Peyer's patch (tissue), 4 donors: Measurements from ENCODE around the gene POU3F3. TPM values are rescaled to one million over a fixed set of nuclear protein-coding genes. Genes with fewer than 3 reads are reported as not detected.
A peak's percentile ranks its signal among the peaks of the same experiment; 100 is the strongest.

Source experiments
- DNase-seq, 3 donors: peaks; one replicate each; pipeline ENCODE4 v3.0.0-alpha.2; 2017 to 2019
- H3K27ac ChIP-seq, 4 donors: fragments of 200-600 bp; sonication (generic); one replicate each; pipeline ENCODE4 v1.5.1; 2016 to 2019
- H3K27me3 ChIP-seq, 2 donors: fragments of 200-600 bp; sonication (generic); one replicate each; pipeline ENCODE4 v1.5.1; 2019
- H3K36me3 ChIP-seq, 3 donors: fragments of 200-600 bp; sonication (generic); one replicate each; pipeline ENCODE4 v1.5.1; 2016 to 2019
- H3K4me1 ChIP-seq, 4 donors: fragments of 200-600 bp; sonication (generic); one replicate each; pipeline ENCODE4 v1.5.1; 2016 to 2019
- H3K4me3 ChIP-seq, 4 donors: fragments of 200-600 bp; sonication (generic); 1 replicate in 3 of 4; 2 replicates in 1 of 4; pipeline ENCODE4 v1.5.1; 2016 to 2019; ENCODE audit warnings: mild to moderate bottlenecking in 1 of 4
- H3K9me3 ChIP-seq, 4 donors: fragments of 200-600 bp; sonication (generic); one replicate each; pipeline ENCODE4 v1.5.1; 2016 to 2019; ENCODE audit warnings: mild to moderate bottlenecking in 1 of 4
- POLR2A ChIP-seq, 2 donors: fragments of 450-650 bp; IDR thresholded peaks; one replicate each; pipeline ENCODE4 v1.5.1; 2017; ENCODE audit warnings: antibody characterized with exemption in 2 of 2, mild to moderate bottlenecking in 2 of 2, moderate library complexity in 2 of 2
- total RNA-seq, 4 donors: library from RNA; depleted of rRNA; stranded (reverse); fragments of >200 nt; gene quantifications; one replicate each; pipeline ENCODE4 v1.1.0, GENCODE V29; 2016
- TF ChIP-seq, protein P1 (sequence below), 6 experiments: fragments of 450-650 bp in 4 of 6; fragments of 200-600 bp in 2 of 6; sonication (generic) in 1 of 6; IDR thresholded peaks; one replicate each; pipeline ENCODE4 v1.5.1; 2017 to 2019; ENCODE audit warnings: antibody characterized with exemption in 6 of 6, mild to moderate bottlenecking in 3 of 6, moderate library complexity in 1 of 6

POU3F3 gene
- total RNA-seq, 4 donors from 2014 or later = 0.18 to 0.40 TPM; not detected in 2

GRCh38 chr2:104867813-104868504 is 14.0 kb downstream of the POU3F3 start:
- peaks cover 0 to 22% (median 0%) of the 10 kb centered on the region in 4 donors for H3K4me1 ChIP-seq
- H3K27ac ChIP-seq = no peak overlapping the region
- no peak for DNase-seq
- no peak for TF ChIP-seq POLR2A (IDR thresholded peaks at IDR 0.05)
- TF ChIP-seq, protein P1, sequence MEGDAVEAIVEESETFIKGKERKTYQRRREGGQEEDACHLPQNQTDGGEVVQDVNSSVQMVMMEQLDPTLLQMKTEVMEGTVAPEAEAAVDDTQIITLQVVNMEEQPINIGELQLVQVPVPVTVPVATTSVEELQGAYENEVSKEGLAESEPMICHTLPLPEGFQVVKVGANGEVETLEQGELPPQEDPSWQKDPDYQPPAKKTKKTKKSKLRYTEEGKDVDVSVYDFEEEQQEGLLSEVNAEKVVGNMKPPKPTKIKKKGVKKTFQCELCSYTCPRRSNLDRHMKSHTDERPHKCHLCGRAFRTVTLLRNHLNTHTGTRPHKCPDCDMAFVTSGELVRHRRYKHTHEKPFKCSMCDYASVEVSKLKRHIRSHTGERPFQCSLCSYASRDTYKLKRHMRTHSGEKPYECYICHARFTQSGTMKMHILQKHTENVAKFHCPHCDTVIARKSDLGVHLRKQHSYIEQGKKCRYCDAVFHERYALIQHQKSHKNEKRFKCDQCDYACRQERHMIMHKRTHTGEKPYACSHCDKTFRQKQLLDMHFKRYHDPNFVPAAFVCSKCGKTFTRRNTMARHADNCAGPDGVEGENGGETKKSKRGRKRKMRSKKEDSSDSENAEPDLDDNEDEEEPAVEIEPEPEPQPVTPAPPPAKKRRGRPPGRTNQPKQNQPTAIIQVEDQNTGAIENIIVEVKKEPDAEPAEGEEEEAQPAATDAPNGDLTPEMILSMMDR (IDR thresholded peaks at IDR 0.05) = no peak
- no peak overlapping the region for H3K4me3 ChIP-seq
- H3K9me3 ChIP-seq = peaks cover 0 to 3% (median 0%) of the 10 kb centered on the region in 4 donors
- H3K36me3 ChIP-seq = no peaks in the 10 kb centered on the region
- peaks cover 0 to 46% of the 10 kb centered on the region in 2 donors for H3K27me3 ChIP-seq

GRCh38 chr2:104868505-104868866 is 14.6 kb downstream of the POU3F3 start:
- DNase-seq = no peak
- Histone ChIP-seq H3K27ac (no peak overlapping the region), H3K36me3 (no peaks in the 10 kb centered on the region), H3K9me3 (peaks cover 0 to 3% (median 0%) of the 10 kb centered on the region in 4 donors), H3K4me3 (no peak overlapping the region), H3K4me1 (peaks cover 0 to 24% (median 0%) of the 10 kb centered on the region in 4 donors), H3K27me3 (peaks cover 0 to 41% of the 10 kb centered on the region in 2 donors)
- no peak for TF ChIP-seq POLR2A (IDR thresholded peaks at IDR 0.05)
- TF ChIP-seq, protein P1 (IDR thresholded peaks at IDR 0.05) = no peak

DNA sequence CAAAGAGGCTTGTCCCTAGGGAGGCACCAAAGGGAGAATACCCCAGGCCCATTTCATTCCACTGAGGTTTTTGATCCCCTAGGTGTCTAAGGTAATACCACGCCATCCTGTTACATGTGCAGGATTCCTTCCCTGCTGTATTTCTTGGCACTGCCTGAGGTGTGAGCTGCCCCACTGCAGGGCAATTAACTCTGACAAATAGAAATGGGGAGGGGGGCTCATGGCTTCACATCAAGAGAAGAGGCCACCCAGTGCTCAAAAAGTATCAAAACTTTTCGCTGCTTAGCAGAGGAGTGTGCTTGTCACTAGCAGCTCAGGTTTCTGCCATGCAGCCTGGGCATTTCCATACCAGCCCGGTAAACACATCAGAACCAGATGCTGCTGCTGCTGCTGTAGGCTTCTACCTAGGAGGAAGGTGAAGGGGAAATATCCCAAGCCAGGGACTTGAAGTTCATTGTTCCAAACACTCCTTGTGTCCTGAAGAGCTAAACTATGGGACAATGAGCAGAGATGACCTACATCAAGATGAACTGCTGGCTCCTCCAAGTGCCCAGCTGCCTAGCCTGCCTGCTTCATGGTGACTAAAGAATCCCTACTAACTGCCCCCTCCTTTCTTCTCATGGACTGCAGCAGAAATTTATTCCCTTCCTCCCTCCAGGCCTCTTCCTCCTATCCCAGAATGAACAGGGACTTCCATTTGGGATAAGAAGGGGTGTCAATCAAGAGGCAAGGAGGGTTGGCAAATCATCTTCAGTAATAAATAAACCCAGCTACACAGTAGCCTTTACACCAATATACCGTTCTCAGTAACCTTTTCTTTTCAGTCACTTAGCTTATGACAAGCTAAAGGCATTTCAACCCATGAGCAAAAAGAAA is 16.4 kb downstream of the POU3F3 start:
- TF ChIP-seq, protein P1 (IDR thresholded peaks at IDR 0.05) = no peak
- no peak for TF ChIP-seq POLR2A (IDR thresholded peaks at IDR 0.05)
- Histone ChIP-seq H3K9me3 (no peaks in the 10 kb centered on the region), H3K27me3 (peaks cover 0 to 30% of the 10 kb centered on the region in 2 donors), H3K4me3 (no peak overlapping the region), H3K4me1 (peaks cover 0 to 18% (median 0%) of the 10 kb centered on the region in 4 donors), H3K27ac (no peak overlapping the region), H3K36me3 (no peaks in the 10 kb centered on the region)
- DNase-seq = no peak

DNA sequence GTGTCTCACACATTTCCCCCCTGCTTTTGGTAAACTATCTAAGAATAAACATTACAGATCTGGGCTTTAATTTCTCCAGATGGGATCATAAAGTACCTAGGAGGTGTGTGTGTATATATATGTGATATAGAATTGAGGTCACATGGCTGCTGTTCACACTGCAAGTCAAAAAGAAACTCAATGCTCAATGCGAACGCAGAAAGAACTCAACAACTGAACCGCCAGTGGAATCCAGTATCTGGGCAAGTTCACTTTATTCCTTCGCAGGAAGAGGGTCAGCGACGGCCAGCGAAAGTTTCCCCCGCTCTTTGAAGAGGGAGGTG is 17.7 kb downstream of the POU3F3 start:
- TF ChIP-seq, protein P1 (IDR thresholded peaks at IDR 0.05) = no peak
- no peak for TF ChIP-seq POLR2A (IDR thresholded peaks at IDR 0.05)
- peaks cover 0 to 24% of the 10 kb centered on the region in 2 donors for H3K27me3 ChIP-seq
- H3K36me3 ChIP-seq = no peaks in the 10 kb centered on the region
- no peak overlapping the region for H3K27ac ChIP-seq
- H3K4me3 ChIP-seq = no peak overlapping the region
- no peaks in the 10 kb centered on the region for H3K9me3 ChIP-seq
- no peak for DNase-seq
- H3K4me1 ChIP-seq = peaks cover 0 to 18% (median 0%) of the 10 kb centered on the region in 4 donors

DNA sequence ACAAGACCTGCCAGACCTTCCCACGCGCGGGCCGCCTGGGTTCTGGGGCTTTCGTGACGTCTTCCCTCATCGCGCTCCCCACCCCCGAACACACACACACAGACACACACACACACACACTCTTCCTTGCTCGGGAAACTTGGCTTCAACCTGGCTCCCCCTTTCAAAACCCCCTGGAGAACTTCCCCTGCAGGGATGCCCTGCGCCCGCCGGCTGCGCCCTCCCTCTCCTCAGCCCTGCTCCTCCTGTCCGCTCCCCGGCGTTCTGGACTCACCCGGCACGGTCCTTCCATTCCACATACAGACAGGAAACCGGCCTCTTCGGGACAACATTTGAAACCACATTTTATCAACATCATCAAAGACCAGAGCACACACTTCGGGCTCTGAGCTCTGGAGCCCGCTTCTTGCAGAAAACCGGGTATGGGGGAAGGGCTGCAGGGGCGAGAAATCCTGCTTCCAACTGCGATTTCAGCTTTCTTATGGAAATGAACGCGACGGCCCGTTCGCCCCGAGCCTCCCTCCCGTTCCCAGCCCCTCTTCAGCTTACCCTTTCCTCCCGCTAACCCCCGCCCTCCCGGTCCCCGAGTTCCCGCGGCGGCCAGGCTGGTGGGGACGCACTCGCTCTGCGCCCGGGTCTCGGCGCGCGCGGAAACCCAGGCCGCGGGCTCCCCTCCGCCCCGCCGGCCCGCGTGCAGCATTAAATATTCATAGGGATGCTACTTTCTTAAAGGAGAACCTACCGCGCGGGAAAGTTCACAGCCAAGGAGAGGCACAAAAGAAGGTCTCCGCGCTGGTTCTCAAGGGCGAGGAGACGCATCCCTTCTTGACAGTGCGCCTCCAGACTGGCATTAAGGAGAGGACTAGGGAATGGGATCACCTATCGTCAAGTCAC is 18.3 kb downstream of the POU3F3 start:
- TF ChIP-seq, protein P1 (IDR thresholded peaks at IDR 0.05) = no peak
- no peak for TF ChIP-seq POLR2A (IDR thresholded peaks at IDR 0.05)
- peak in 1 of 3 donors; percentile 41 for DNase-seq
- Histone ChIP-seq H3K27ac (no peak overlapping the region), H3K9me3 (no peaks in the 10 kb centered on the region), H3K27me3 (peaks cover 0 to 19% of the 10 kb centered on the region in 2 donors), H3K36me3 (no peaks in the 10 kb centered on the region), H3K4me1 (peaks cover 0 to 18% (median 0%) of the 10 kb centered on the region in 4 donors), H3K4me3 (peak overlapping the region in 3 of 4 donors; percentile 47 to 70 (median 63))
